H1 (cell line): ENCODE results near the gene VASP.

ENCODE experiments used
- BRCA1 ChIP-seq: IDR thresholded peaks from 2 replicates; pipeline ENCODE4 v1.6.1; 2012; ENCODE audit warnings: low read depth, low read length, improper control_type of control experiment
- CBX8 ChIP-seq: fragments of 300-800, 300-1000 bp; sonication (generic); IDR thresholded peaks from 2 replicates; pipeline ENCODE4 v1.7.1; 2016; ENCODE audit warnings: low read depth, low read length, borderline replicate concordance
- CTCF ChIP-seq, 3 experiments: IDR thresholded peaks; 1 replicate in 2 of 3; 2 replicates in 1 of 3; pipeline versions ENCODE4 v1.5.1 to v1.6.1; 2011; ENCODE audit warnings: low read length in 3 of 3, mild to moderate bottlenecking in 3 of 3, inconsistent platforms in 2 of 3, low read depth in 1 of 3, moderate library complexity in 1 of 3; ENCODE audit not compliant: insufficient read depth in 1 of 3; ENCODE audit errors: control extremely low read depth in 1 of 3
- JUND ChIP-seq: IDR thresholded peaks from 2 replicates; pipeline ENCODE4 v1.6.1; 2011; ENCODE audit warnings: mild to moderate bottlenecking, improper control_type of control experiment, low read length
- PHF8 ChIP-seq: fragments of 200-600 bp; sonication (generic); conservative IDR thresholded peaks from 2 replicates; pipeline ENCODE4 v1.7.1; 2012; ENCODE audit warnings: low read depth, mild to moderate bottlenecking, inconsistent platforms, low read length, moderate library complexity
- POLR2A ChIP-seq, 2 experiments: IDR thresholded peaks; 1 replicate in 1 of 2; 2 replicates in 1 of 2; pipeline ENCODE4 v1.6.1; 2011; ENCODE audit warnings: low read depth in 2 of 2, low read length in 2 of 2, mild to moderate bottlenecking in 2 of 2; ENCODE audit errors: control extremely low read depth in 1 of 2
- POLR2AphosphoS5 ChIP-seq: IDR thresholded peaks from 2 replicates; pipeline ENCODE4 v1.6.1; 2011; ENCODE audit warnings: low read depth, low read length
- RNF2 ChIP-seq: fragments of 200-900, 300-1000 bp; sonication (generic); IDR thresholded peaks from 2 replicates; pipeline ENCODE4 v1.7.1; 2016; ENCODE audit warnings: borderline replicate concordance, low read depth, mild to moderate bottlenecking, antibody characterized with exemption, low read length; ENCODE audit not compliant: poor library complexity, severe bottlenecking; ENCODE audit errors: missing control alignments
- TAF7 ChIP-seq: optimal IDR thresholded peaks from 2 replicates; pipeline ENCODE3; 2011; ENCODE audit warnings: low read depth, mild to moderate bottlenecking, inconsistent platforms, low read length, moderate library complexity, borderline replicate concordance

GRCh38 chr19:45462174-45462573 lies 45.1 kb upstream of the VASP start:
- TF ChIP-seq POLR2A (IDR thresholded peaks at IDR 0.05; ENCODE audit: control extremely low read depth in 1 of 2, low read depth in 2 of 2, low read length in 2 of 2): no peak
- TF ChIP-seq CBX8: no peak
- TF ChIP-seq RNF2: no peak
- TF ChIP-seq POLR2AphosphoS5: no peak
- no peak for TF ChIP-seq CTCF (IDR thresholded peaks at IDR 0.05; ENCODE audit: control extremely low read depth in 1 of 3, insufficient read depth in 1 of 3, low read depth in 1 of 3, low read length in 3 of 3)
- TF ChIP-seq JUND: no peak
- no peak for TF ChIP-seq PHF8
- no peak for TF ChIP-seq BRCA1
- no peak for TF ChIP-seq TAF7
